T-helper 1 cell treated with Interleukin-12 subunit alpha and Interleukin-12 subunit beta and Interleukin-4 antibody, amounts not matched to agents 30 ng/mL and 1 ng/mL, for 36 hours (primary cell): ENCODE measurements around the gene NDOR1. TPM values are rescaled to one million over a fixed set of nuclear protein-coding genes. Genes with fewer than 3 reads are reported as not detected.

Experiments
- intact Hi-C: fragments of 100-400 bp; cut with micrococcal nuclease; formaldehyde crosslinking; loops from one replicate; pipeline ENCODE4 v1.15.1; 2024
- total RNA-seq: library from RNA; stranded (reverse); gene quantifications from 2 replicates; pipeline ENCODE4 v1.2.3, GENCODE V29; 2022

The NDOR1 gene
- total RNA-seq, 1 donor from 2014 or later = 45.3 TPM

DNA sequence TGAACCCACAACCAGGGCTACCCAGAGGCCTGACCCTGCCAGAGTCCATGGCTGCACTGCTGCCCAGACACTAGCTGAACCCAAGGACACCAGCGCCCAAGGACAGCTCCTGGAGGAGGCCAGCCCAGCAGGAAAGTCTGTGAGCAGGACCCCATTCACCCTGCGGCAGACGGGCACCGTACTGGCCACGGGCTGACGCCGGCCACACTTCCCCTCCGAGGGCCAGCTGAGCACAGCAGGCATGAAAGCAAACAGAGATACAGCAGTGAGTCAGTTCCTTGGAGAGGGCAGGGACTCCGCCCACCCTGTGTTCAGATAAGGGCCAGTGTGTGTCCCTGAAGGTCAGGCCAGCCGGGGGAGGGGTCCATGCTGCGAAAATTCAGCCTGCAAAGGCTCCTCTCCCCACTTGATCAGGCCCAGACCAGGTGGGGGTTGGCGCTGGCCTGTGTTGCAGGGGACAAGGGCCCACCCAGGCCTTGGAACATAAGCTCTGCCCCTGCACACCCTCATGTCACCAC is 13.3 kb downstream of the NDOR1 start:
- intact Hi-C loops = no loop called here

DNA sequence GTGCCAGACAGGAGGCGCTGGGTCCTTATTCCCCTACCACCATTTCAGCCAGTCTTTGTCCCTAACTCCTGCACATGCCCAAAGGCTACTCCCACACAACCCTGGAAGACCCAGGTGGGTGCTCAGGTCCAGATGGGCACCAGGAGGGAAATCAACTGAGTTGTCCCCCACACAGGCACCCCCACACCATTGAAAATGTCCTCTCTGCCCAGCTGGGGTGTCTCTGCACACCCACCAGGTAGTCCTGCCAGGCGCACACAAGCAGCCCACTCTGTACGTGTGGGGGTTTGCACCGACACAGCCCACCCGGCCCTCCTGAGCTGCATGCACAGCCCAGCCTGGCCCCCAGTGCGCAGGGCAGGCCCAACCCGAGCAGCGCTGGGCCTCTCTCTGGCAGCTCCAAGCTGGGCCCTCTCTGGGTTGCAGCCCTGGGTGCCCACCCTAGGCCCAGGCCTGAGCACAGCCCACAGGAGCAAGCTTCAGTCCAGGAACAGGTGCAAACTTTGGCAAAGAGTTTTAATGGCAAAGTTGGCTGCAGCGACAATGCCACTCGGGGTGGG is 14.3 kb downstream of the NDOR1 start:
- intact Hi-C loops = loop anchor here (10.0 kb wide), 2 partner anchors 335 to 675 kb away; partner anchors contain the start of genes NOTCH1 and TRAF2

DNA sequence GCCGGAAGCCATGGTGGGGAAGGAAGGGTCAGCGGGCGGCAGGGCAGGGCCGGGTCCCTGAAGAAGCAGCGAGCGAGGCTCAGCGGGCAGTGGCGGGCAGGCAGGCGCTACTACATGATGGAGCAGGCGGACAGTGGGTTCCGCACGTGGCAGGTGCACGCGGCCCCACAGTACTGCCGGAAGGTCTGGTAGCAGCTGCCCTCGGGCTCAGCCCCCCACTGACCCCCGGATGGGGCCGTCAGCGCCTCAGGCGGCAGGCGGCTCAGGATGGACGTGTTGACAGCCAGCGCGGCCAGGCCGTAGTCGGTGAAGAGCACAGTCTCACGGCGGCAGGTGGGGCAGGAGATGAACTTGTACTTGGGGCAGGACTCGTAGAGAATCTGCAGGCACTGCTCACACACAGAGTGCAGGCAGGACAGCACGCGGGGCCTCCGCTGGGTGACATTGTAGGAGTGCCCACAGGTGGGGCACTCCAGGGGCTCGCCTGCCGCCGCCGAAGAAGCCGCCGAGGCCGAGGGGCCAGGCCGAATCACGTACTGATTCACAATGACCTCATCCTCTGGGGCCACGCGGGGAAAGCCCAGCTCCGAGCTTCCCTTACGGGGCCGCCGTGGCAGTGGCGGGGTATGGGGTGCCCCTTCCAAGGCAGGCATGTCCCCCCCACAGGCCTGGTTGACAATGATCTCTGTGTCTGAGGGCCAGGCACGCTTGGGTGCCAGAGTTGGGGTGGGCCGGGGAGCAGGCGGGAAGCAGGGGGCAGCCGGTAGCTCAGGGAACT is 15.0 kb downstream of the NDOR1 start:
- intact Hi-C loops = loop anchor here (10.0 kb wide), 2 partner anchors 336 to 676 kb away; partner anchors contain the start of genes NOTCH1 and TRAF2

DNA sequence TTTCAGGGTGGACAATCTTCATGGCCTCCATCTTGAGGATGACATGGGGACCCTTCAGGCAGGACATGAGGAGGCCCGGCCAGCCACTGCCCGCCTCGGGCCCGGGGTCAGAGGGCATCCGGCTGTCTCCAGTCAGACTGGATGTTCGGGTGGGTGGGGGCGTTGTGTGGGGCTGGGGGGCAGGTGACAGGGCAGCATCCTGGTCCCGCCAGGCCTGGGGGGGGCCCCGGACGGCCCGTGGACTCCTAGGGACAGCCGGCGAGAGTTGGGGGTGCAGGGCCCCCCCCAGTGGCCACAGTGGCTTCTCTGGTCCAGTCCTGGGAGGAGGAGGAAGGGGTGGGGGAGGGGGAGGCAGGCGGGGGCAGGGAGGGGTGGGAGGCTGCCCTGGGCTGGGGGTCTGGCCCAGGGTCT is 15.6 kb downstream of the NDOR1 start:
- intact Hi-C loops = loop anchor here (10.0 kb wide), 2 partner anchors 336 to 676 kb away; partner anchors contain the start of genes NOTCH1 and TRAF2

DNA sequence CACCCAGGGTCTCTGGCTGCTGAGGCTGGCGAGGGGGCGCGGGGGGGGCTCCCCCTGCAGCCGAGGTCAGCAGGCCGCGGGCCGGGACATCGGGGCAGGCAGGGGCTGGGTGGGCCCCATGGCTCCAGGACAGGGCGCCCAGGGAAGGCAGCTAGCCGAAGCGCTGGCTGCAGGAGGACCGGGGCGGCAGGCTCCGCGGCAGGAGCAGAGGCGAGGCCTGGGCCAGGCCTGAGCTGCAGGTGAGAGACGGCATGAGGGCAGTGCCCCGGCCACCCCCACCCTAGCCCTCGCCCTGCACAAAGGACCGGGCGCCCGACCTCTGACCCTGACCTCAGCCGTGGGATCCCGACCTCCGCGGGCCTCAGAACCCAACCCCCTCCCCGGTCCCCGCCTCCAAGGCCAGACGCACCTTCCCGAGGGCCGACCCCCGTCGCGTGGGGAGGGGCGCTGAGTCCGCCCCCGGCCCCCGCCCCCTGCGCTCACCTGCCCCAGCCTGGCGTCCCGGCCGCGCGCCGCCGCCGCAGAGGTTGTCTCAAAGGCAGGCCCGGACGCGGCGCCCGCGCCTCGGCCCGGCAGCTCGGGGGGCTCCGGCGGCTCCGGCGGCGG is 16.1 kb downstream of the NDOR1 start:
- intact Hi-C loops = loop anchor here (10.0 kb wide), 2 partner anchors 337 to 677 kb away; partner anchors contain the start of genes NOTCH1 and TRAF2

DNA sequence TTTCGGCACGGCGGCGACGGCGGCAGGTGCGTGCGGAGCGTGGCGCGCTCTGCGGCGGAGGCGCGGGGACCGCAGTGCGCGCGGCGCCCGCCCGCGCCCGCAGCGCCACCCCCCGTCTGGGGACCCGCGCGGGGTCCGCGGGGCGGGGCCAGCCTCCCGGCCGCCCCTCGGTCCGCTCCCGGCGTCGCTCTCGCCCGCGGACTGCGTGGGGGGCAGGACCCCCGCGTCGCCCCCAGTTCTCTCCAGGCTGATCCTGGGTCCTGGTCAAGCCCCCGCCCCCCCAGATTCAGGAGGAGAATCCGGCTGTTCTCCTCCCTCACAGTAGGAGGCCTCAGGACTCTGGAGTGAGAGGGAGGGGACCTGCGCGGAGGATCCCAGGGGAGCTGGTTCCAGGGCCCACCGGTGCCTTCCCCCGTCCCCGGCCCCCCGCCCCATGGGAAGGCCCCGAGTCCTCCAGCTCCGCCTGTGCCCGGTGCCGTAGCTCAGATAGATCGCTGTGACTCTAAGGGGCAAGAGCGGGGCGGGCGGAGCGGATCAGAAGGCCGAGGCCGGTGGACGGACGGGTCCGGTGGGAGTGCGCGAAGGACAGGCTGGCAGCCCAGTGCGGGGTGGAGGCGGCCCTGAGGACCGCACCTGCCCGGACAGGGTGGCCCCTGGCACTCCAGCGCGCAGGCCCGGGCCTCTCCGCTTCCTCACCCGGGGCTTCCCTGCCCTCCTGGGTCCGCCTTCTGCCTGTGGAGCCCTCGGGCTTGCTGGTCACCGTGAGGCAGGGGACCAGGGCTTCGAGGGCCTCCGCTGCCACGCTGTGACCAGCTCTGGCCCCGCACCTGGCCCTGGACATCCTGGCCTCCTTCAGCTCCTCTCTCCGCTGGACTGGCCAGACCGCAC is 16.9 kb downstream of the NDOR1 start, which contains the start of gene RNF208:
RNF208 (minus strand) TSS at position 51 of the 888 bp plus-strand sequence. CDS start 1,028 bp downstream, outside the sequence.
- intact Hi-C loops = loop anchor here (1.0 to 10.0 kb wide), 16 partner anchors 14 to 678 kb away; partner anchors contain the start of genes ANAPC2, ARRDC1, MAN1B1 and NDOR1

DNA sequence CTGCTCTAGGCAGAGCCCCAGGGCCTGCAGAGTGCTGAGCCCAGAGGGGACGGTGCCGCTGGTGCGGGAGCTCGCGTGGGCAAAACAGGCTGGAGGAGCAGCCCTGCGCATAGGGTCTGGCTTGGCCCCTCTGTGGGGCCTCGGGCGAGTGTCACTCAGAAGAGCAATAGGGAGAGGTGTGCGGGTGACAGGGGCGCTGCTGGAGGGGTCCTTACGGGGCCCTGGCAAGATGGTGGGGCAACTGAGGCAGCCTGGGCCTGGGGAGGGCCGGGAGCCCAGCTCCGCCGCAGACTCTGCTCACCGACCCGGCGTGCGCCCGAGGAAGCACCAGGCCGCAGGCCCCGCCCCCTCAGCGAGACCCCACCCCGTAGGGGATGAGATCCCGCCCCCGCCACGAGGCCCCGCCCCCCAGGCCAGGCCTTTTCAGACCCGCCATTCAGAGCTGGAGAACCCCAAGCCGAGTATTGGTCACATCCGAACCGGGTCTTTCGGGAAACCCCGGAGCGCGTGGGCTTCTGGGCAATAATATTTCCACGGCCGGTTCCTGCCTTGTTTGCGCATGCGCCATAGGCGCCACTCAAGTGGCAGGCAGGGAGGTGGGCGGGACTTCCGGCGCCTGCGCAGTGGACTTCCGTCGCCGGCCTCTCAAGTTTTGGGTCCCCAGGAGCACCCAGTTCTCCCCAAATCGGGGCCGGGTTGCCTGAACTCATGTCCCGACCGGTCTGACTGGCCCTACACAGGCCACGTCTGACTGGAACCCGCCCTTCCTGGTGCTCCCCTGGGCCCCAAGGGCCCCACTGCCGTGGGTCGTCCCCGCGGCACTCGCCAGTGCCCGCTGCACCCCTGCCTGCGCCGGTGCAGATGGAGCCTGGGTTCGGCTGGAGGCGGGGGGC is 17.8 kb downstream of the NDOR1 start:
- intact Hi-C loops = loop anchor here (1.0 to 10.0 kb wide), 16 partner anchors 13 to 679 kb away; partner anchors contain the start of genes ANAPC2, ARRDC1, MAN1B1 and NDOR1

DNA sequence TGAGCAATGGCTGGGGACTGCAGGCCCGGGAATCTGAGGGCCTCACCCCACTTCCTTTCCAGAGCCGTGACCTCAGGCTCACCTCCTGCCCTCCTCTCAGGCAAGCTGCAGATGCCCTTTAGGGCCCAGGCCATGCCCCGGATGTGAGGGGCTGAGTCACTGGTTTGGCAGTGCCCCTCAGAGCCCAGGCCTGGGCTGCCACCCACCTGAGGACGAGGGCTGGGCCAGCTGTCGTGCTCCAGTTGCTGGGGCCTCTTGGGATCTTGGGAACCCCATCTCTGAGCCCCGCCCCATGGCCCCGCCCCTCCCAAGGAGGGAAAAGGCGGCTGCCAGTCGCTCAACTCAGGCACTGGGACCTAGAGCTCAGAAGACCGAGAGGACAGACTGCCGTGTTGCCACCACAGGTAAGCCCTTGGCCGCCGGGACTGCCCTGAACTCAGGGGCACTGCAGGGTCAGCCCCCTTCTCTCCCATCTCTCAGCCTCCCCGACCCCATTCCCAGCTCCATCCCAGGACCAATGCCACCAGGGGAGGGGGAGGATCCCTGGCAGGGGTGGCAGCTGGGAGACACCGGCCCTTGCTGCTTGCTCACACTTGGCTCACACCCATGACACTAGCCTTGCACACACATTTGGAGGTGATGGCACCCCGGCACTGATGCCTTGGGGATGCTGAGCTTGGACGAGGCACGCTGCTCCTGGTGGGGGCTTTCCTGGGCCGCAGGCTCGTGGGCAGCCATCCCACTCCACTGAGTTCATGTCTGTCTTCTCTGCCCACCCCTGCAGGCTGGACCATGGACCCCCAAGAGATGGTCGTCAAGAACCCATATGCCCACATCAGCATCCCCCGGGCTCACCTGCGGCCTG is 19.6 kb downstream of the NDOR1 start, which contains the start of gene CYSRT1:
CYSRT1 (plus strand) TSS at position 345 of the 865 bp plus-strand sequence; CDS start at position 793, 448 bp downstream.
- intact Hi-C loops = loop anchor here (10.0 kb wide), 2 partner anchors 340 to 680 kb away; partner anchors contain the start of genes NOTCH1 and TRAF2

DNA sequence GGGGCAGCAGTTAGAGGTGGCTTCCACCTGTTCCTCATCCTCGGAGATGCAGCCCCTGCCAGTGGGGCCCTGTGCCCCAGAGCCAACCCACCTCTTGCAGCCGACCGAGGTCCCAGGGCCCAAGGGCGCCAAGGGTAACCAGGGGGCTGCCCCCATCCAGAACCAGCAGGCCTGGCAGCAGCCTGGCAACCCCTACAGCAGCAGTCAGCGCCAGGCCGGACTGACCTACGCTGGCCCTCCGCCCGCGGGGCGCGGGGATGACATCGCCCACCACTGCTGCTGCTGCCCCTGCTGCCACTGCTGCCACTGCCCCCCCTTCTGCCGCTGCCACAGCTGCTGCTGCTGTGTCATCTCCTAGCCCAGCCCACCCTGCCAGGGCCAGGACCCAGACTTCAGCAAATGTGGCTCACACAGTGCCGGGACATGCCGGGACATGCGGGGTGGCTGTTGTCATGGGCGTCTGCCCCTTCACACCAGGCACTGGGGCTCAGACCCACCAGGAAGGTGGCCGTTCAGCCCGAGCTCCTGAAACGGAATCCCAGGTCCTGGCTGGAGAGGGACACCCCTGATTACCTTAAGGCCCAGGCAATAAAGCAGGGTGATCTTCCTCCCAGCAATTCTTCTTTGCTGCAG is 20.3 kb downstream of the NDOR1 start:
- intact Hi-C loops = loop anchor here (2.0 to 10.0 kb wide), 3 partner anchors 179 to 681 kb away; partner anchors contain the start of genes NOTCH1, NPDC1 and TRAF2

DNA sequence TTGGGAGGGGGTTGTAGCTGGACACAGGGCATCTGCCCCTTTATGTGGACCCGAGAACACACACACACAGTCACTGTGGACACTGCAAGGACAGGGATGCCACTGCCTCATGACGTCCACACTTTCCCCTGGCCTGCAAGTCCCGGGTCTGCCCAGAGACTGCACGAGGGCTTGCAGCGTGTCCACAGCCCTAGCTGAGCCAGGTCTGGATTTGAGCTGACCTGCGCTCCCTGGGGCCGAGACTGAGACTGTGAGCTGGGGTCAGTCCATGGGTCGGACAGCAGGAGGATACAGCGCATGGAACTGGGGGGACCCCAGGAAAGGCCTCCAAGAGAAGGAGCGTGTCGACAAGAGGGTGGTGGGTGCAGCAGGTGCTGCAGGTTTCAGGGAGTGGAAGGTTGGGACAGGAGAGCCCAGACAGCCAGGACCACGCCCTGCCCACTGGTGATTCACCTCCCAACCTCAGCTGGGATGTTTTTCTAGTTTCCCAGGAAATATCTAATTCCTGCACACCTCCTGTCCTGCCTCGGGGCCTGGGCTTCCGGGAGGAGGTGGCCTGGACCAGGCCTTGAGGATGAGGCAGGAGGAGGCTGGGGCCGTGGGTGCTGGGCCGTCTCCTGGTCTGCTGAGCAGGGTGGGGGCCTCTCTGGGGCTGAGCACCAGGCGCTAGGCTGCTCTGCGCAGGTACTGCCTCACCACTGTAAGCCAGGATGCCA is 21.0 kb downstream of the NDOR1 start:
- intact Hi-C loops = loop anchor here (1.0 to 10.0 kb wide), 6 partner anchors 10 to 682 kb away; partner anchors contain the start of genes NOTCH1, NPDC1 and TRAF2

DNA sequence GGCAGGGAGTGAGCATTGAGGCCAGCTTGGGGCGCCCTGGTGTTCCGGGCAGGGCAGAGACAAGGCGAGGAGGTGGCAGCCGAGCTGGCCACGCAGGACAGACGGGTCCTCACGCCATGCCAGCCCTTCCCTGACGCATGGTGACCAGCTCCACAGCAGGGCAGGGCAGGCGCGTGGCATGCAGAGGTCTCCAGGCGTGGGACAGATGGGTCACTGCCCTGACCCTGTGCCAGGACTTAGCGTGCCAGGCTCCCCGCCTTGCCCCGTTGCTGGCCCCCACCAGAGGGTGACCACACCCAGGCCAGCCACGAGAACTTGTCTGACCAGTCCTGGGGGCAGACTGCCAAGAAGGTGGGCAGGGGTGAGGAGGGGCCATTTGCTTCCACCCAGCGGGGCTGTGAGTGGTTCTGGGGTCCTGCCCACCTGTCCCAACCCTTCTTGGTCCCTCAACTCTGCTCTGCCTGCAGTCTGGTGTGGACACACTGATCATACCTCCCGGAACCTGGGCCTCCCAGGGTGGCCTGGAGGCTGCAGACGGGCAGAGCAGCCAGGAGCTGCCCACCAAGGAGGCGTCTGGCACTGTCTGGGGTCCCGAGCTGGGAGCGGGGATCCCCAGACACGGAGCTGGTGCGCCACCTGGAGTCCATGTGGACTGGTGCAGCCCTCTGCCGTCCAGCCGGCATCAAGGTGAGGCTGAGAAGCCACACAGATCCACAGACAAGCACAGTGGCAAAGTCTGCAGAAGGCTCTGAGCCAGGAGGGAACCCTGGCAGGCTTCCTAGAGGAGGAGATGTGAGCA is 21.8 kb downstream of the NDOR1 start, which contains the start of gene RNF224:
RNF224 (plus strand) TSS at position 449 of the 799 bp plus-strand sequence. CDS start 834 bp downstream, outside the sequence.
- intact Hi-C loops = loop anchor here (1.0 to 10.0 kb wide), 6 partner anchors 9 to 682 kb away; partner anchors contain the start of genes NOTCH1, NPDC1 and TRAF2

DNA sequence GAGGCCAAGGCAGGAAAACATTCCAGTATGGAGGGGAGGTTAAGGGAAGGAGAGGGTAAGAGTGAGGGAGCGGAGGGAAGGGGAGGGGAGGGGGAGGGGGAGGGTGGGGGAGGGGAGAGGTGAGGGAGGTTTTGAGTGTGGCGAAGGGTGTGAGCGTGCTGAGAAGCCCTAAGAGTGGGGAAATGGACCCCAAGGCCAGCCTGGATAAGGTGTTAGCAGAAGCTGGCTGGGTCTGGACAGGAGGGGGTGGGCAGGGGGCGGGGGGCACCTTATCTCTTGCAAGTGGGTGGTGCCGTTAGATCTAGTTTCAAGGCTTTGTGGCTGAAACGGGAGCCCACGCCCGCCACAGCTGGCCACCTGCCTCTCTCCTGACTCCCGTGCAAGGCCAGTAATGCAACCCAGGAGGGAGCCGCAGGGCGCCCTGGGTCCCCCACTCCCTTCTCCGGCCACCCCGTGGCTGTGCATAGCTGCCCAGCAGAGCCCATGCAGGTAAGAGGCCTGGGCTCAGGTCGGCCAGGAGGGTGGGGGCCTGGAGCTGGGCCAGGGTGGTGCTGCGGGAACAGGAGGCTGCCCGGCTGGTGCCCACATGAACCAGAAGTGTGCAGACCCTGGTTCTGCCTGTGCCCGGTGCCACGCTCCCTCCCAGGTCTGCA is 22.5 kb downstream of the NDOR1 start:
- intact Hi-C loops = loop anchor here (1.0 to 10.0 kb wide), 6 partner anchors 8 to 683 kb away; partner anchors contain the start of genes NOTCH1, NPDC1 and TRAF2

DNA sequence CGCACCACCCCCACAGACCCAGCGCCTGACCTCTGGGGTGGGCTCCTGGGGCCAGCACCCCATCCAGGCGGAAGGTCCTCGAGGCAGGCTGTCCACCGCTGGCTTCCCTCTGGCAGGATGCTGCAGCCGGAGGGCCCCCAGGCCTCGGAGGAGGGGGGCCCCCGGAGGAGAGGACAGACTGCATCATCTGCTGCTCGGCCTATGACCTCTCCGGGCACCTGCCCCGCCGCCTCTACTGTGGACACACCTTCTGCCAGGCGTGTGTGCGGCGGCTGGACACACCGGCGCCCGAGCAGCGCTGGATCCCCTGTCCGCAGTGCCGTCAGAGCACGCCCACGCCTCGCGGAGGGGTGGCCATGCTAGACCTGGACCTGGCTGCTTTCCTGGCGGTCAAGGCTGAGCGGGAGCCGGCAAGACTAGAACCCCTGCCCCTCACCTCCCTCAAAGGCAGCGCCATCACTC is 23.0 kb downstream of the NDOR1 start:
- intact Hi-C loops = loop anchor here (10.0 kb wide), 2 partner anchors 344 to 684 kb away; partner anchors contain the start of genes NOTCH1 and TRAF2

DNA sequence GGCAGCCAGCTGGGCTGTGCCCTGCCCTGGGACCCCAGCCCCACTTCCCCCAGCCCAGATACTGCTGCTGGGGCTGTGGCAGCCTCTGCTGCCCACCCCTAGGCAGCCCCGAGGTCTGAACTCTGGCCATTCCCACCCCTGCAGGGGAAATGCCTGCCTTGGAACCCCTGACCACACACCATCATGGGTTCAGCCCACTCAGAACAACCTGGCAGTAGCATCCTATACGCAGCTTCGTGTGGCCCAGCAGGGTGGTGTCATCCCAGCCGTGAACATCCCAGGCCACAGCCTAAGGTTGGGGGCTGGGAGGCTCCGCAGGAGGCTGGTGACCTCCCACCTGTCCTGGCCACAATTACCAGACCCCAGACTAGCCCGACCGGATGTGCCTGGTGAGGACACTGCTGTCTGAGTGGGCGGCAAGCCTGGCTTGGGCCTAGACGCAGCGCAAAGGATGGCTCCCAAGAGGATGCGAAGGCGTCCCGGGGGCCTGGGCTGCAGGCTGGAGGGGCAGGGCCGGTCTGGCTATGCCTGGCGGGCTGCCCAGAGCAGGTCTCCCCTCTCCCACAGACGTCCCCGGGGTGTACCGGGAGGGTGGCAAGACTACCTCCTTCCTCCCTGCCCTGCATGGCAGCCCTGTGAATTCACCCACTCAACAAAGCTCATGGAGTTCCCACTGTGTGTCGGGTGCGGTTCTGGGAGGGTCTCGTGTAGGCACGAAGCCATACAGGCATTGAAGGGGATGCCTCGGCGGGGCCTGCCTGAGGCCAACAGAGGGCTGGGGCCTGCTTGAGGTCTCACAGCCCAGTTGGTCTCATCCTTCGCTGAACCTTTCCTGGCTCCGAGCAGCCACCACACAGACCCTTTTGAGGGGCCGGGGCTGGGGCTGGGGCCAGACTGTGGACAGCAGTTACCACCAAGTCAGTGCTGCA is 23.7 kb downstream of the NDOR1 start:
- intact Hi-C loops = loop anchor here (10.0 kb wide), 2 partner anchors 344 to 684 kb away; partner anchors contain the start of genes NOTCH1 and TRAF2
